BE2C (cell line): Measurements from ENCODE around the gene INO80.

Experiments
- DNase-seq: peaks from one replicate; pipeline ENCODE4 v3.0.0-alpha.2; 2020
- H3K27me3 ChIP-seq: fragments of 250-450 bp; sonication (Bioruptor Pico); 2 replicates; pipeline ENCODE4 v1.5.1; 2020; ENCODE audit warnings: mild to moderate bottlenecking
- H3K36me3 ChIP-seq: fragments of 250-450 bp; sonication (Bioruptor Pico); 2 replicates; pipeline ENCODE4 v1.5.1; 2020; ENCODE audit warnings: mild to moderate bottlenecking
- H3K4me1 ChIP-seq: fragments of 250-450 bp; sonication (Bioruptor Pico); 2 replicates; pipeline ENCODE4 v1.5.1; 2020
- H3K4me3 ChIP-seq: 2 replicates; pipeline ENCODE4 v1.5.1; 2011; ENCODE audit warnings: low read depth, low read length
- H3K9me3 ChIP-seq: fragments of 250-450 bp; sonication (Bioruptor Pico); 2 replicates; pipeline ENCODE4 v1.5.1; 2020
- TF ChIP-seq, protein P1 (sequence below): IDR thresholded peaks from 2 replicates; pipeline ENCODE4 v1.5.1; 2012; ENCODE audit warnings: mild to moderate bottlenecking, low read depth, low read length

Gene INO80

DNA sequence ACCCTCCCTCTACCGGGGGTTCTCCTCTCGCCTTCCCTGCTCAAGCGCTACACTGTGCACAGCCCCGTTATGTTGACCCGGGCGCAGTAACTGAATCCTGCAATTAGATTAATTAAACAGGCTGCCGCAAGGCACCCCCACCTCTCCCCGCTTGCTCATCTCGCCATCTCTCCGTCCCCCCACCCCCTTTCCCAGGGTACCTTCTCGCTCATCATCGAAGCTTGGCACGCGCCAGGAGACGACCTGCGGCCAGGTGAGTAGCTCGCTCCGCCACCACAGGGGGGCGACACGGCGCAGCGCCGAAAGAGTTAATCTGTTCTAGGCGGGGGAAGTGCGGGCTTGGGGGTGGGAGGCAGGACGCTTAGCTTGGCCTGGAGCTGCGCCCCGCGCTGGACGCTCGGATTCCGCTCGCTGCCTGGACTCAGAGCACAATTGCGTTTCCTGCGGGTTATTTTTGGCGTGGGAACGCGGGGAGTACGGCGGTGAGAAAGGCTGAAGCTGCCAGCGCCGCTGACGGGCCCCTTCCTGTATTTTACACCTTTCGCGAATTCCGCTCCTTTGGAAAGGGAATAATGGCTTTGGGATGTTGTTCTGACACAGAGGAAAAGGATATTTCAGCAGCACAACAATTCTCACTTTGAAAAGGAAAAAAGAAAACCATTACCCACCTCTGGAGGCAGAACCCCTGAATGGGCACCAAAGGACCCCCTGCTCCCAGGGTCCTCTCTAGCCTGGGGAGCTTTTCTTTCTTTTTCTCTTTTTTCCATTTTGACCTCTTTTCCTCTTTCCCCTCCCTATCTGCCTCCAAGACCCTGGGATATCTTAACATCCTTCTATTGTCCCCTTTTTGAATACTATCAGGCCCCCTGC, 185.4 kb downstream of the INO80 start:
- peak overlapping the region; percentile 55 for H3K4me3 ChIP-seq
- no peaks in the 10 kb centered on the region for H3K4me1 ChIP-seq
- H3K36me3 ChIP-seq, result no peaks in the 10 kb centered on the region
- H3K27me3 ChIP-seq, result peaks cover 39% of the 10 kb centered on the region
- TF ChIP-seq, protein P1, sequence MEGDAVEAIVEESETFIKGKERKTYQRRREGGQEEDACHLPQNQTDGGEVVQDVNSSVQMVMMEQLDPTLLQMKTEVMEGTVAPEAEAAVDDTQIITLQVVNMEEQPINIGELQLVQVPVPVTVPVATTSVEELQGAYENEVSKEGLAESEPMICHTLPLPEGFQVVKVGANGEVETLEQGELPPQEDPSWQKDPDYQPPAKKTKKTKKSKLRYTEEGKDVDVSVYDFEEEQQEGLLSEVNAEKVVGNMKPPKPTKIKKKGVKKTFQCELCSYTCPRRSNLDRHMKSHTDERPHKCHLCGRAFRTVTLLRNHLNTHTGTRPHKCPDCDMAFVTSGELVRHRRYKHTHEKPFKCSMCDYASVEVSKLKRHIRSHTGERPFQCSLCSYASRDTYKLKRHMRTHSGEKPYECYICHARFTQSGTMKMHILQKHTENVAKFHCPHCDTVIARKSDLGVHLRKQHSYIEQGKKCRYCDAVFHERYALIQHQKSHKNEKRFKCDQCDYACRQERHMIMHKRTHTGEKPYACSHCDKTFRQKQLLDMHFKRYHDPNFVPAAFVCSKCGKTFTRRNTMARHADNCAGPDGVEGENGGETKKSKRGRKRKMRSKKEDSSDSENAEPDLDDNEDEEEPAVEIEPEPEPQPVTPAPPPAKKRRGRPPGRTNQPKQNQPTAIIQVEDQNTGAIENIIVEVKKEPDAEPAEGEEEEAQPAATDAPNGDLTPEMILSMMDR, result peak; percentile 73
- no peaks in the 10 kb centered on the region for H3K9me3 ChIP-seq
- peak; percentile 64 for DNase-seq

DNA sequence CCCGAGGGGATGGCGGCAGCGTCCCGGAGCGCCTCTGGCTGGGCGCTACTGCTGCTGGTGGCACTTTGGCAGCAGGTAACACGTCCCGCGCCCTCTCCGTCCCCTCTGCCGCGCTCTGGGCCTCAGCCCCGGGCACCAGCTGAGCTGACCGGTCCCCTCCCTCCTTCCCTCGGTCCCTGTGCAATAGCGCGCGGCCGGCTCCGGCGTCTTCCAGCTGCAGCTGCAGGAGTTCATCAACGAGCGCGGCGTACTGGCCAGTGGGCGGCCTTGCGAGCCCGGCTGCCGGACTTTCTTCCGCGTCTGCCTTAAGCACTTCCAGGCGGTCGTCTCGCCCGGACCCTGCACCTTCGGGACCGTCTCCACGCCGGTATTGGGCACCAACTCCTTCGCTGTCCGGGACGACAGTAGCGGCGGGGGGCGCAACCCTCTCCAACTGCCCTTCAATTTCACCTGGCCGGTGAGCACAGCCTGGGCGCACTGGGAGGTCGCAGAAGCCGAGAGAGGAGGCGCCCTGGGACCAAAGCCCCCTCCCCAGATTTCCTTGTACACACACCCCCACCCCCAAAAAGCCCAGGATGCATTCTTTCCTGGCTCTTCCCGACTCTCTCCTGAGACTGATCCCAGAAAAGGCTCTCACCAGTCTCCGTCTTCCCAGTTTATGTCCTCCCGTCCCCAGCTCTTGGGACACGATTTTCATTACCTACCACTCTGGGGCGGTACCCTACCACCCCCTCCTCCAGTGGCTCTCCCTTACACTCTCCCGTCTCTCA, 186.2 kb downstream of the INO80 start:
- no peaks in the 10 kb centered on the region for H3K4me1 ChIP-seq
- H3K27me3 ChIP-seq, result peaks cover 39% of the 10 kb centered on the region
- H3K9me3 ChIP-seq, result no peaks in the 10 kb centered on the region
- H3K36me3 ChIP-seq, result no peaks in the 10 kb centered on the region
- TF ChIP-seq, protein P1, result no peak
- peak overlapping the region; percentile 55 for H3K4me3 ChIP-seq
- DNase-seq, result peak; percentile 66
